ENCODE measurements around the gene ZC3HAV1. TPM values are rescaled to one million over a fixed set of nuclear protein-coding genes. Genes with fewer than 3 reads are reported as not detected.

The ZC3HAV1 gene
- total RNA-seq, 2 experiments from 2014 or later = 125 to 139 TPM

DNA sequence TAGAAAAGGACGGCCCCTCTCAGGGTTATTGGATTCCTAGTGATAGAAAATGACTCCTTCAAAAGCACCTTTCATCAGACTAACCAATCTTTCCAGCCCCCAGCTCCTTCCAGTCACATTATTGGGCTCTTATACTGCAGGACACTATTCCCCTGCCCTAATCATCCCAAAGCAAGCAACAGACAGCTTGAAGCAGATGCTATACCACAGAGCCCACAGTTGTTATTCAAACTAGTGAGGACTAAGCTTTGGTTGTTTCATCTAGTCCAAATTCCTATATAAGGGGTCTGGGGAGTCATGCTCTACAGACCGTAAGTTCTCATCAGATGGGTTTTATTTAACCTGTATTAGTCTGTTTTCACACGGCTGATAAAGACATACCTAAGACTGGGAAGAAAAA is 98.1 kb downstream of the ZC3HAV1 start:
- Mint-ChIP-seq H3K4me1 (no peaks in the 10 kb centered on the region), H3K27me3 (peaks cover 18% of the 10 kb centered on the region), H3K36me3 (no peaks in the 10 kb centered on the region), H3K4me3 (no peak overlapping the region), H3K9me3 (ENCODE audit: low read depth) (no peaks in the 10 kb centered on the region), H3K27ac (no peak overlapping the region)
- DNase-seq (no peak), ATAC-seq (no peak)
- CTCF ChIA-PET = interaction anchor here (0.9 kb wide), 1 partner anchor 13 kb away, joined by 5 read pairs; no protein-coding TSS in a partner anchor

DNA sequence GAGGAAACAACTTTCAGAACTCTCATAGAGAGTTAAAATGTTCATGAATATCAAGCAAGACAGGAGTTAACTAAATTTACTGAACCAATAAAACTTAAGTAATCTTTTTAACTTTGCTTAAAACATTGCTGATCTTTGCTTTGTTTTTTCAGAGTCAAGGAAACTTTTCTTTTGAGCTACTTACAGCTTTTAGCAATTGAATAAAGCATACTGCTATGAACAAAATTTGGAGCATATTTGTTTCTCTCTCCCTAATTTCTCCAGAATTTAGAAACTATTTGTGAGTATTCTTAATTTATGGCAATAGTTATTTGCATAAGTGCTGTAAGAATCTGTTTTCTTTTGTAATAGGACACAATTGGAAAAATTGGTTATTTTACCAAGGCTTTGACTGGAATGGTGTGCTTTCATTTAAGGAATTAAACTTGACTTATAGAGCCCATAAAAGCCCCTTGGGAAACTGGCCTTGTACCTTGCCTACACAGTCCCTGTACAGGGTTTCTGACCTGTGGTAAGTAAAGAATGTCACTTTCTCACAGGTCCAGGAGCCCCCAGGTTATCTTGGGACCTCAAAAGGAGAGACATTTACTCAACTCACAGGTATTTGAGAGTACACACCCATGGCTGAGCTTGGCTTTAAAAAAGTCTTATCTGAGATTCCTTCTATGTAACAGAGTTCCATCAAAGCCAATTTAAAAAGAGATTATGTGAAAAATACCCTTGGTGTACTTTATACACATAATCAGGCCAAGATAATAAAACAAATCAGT is 105.0 kb downstream of the ZC3HAV1 start:
- ATAC-seq (no peak), DNase-seq (no peak)
- H3K9me3 Mint-ChIP-seq (ENCODE audit: low read depth) = peaks cover 11% of the 10 kb centered on the region
- H3K4me3 Mint-ChIP-seq = no peak overlapping the region
- peaks cover 17% of the 10 kb centered on the region for H3K27me3 Mint-ChIP-seq
- CTCF ChIA-PET = no interaction called here
- H3K36me3 Mint-ChIP-seq = peaks cover 4% of the 10 kb centered on the region
- H3K4me1 Mint-ChIP-seq = peaks cover under 1% of the 10 kb centered on the region
- H3K27ac Mint-ChIP-seq = no peak overlapping the region

DNA sequence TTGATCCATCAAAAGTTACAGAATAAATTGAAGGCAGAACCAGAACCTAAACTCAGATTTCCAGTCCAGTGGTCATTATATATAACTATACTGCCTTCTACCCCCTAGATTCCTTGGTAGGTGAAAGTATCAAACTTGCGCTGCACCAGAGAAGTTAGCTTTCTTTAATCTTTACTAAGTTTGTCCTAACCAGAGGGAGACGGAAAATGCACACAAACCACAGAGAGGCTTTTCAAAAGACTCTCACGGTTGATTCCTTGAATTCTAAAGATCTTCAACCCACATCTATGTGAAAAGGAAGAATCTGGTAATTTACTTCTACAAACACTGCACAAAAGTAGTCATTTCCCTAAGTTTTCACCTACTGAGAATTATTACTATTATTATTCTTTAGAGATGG is 110.1 kb downstream of the ZC3HAV1 start:
- ATAC-seq (no peak), DNase-seq (no peak)
- CTCF ChIA-PET = interaction anchor here (0.5 to 1.1 kb wide), 2 partner anchors 102 to 113 kb away, joined by 3 read pairs; no protein-coding TSS in a partner anchor
- H3K4me1 Mint-ChIP-seq = peaks cover 3% of the 10 kb centered on the region
- no peak overlapping the region for H3K27ac Mint-ChIP-seq
- no peak overlapping the region for H3K4me3 Mint-ChIP-seq
- peaks cover 9% of the 10 kb centered on the region for H3K9me3 Mint-ChIP-seq (ENCODE audit: low read depth)
- peaks cover 26% of the 10 kb centered on the region for H3K27me3 Mint-ChIP-seq
- peaks cover 3% of the 10 kb centered on the region for H3K36me3 Mint-ChIP-seq

Other genes starting within 250 kb of the ZC3HAV1 start
- 1 to 10 TPM in 1 of 2 experiments, under 1 TPM in 1; 0.61 to 1.1 TPM for gene KIAA1549, start 128.3 kb downstream of the ZC3HAV1 start, total RNA-seq
- gene ZC3HAV1L, start 73.7 kb downstream of the ZC3HAV1 start, total RNA-seq = 10 to 100 TPM; 15.7 to 17.9 TPM
- gene UBN2, start 121.5 kb upstream of the ZC3HAV1 start, total RNA-seq = 10 to 100 TPM; 10.8 to 12.7 TPM
- gene FMC1, start 231.6 kb upstream of the ZC3HAV1 start, total RNA-seq = 1 to 10 TPM; 6.6 to 7.7 TPM

Measured in activated CD8-positive, alpha-beta memory T cell treated with anti-CD3 and anti-CD28 coated beads, Interleukin-2, amount 10 ng/mL, durations not matched to agents 7 days and 5 days (primary cell).